GM15510 (cell line): ENCODE data around the gene EYA4.

Experiments
- POLR2A ChIP-seq: IDR thresholded peaks from 3 replicates; pipeline ENCODE4 v1.6.1; 2011; ENCODE audit warnings: borderline replicate concordance; ENCODE audit not compliant: insufficient read length; ENCODE audit errors: extremely low read depth

EYA4 gene

DNA sequence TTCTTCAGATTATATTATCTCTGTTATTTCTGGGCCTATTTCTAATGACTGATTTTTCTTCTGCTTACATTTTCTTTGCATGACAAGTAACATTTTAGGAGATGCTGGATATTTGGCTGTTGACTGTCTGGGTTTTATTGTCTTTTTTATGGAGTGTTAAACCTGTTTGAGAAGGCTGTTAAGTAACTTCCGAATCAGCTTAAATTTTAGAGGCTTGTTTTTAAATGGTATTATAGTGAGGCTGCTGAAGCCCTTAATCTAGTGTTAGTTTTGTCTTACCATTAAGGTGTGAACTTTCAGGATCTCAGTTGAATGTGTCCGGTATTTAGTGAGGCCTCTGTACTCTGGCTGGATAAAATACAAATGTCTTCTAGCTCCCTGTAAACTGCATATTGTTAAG lies 109.8 kb downstream of the EYA4 start:
- TF ChIP-seq POLR2A = no peak

DNA sequence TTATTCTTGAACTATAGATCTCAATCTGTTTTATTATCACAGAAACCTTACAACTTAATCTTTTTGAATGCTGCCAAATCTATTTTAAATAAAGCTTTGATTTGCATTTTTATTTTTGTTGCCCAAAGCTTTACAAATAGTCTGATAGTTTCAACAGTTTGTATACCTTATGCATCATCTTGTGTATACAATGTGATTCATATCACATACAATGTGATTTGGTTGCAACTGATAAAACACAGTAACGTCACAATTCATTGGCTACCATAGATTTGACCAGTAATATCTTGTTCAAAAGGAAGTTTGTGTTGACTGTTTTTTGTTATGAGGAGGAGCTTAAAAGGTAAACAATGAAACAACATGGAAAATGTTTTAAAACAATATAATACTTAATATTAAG lies 110.9 kb downstream of the EYA4 start:
- no peak for TF ChIP-seq POLR2A

DNA sequence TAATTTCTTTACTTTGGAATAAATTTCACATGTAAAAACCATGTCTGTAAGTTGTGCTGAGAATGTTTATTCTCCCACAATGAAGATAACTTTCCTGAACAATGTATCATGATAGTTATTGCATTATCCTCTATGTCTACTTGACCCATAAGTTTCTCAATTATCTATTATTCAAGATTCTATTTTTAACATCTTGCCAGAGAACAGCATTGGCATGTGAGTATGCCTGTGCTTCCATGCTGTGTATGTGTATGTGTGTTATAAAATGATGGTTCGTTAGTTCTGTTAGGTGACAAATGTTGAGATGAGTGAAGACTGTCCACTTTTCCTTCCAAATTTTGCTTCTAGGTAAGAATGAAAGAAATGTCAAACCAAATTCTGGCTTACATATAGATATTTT lies 111.9 kb downstream of the EYA4 start:
- no peak for TF ChIP-seq POLR2A

GRCh38 chr6:133355922-133356321 lies 114.8 kb downstream of the EYA4 start:
- no peak for TF ChIP-seq POLR2A

DNA sequence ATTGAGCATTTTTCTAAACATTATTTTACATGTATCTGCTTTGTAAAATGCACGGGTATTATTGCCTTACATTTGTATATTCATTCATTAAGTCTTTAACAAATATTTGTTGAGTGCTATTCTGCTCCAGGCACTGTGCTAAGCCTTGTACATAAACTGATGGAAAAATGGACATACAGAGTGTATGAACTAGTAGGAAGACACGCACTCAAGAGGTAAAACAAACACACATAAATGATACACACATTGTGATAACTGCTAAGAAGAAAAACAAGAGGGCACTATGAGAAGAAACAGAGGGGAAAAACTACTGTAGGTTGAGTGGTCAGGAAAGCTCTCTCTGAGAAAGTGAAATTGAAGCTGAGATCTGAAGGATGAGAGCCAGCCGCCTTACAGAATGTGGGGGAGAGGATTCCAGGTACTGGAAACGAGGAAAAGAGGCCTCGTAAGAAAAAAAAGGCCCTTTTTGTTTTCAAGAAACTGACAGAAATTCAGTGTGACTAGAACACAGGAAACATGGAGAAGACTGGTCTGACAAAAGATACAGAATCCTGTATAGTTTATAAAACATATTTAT lies 117.5 kb downstream of the EYA4 start:
- no peak for TF ChIP-seq POLR2A

DNA sequence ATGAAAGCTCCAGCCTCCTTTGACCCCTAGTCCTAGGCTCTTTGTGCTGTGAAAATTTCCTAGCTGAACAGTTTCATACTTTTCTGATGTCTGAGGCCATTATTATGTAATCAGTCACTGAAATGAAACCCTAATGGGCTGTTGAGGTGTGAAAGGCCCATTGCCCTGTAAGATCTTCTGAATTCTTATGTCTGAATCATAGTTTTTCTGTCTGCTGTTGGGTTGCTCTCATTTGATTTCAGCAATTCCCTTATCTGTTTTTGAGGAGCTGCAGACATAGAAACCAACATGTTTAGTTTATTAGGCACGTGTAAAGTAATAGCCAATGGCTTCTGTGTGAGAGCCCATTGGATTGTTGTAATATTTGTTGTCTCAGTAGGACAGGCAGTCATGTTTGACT lies 118.1 kb downstream of the EYA4 start:
- no peak for TF ChIP-seq POLR2A

GRCh38 chr6:133359760-133360159 lies 118.6 kb downstream of the EYA4 start:
- TF ChIP-seq POLR2A = no peak

GRCh38 chr6:133360194-133360593 lies 119.0 kb downstream of the EYA4 start:
- TF ChIP-seq POLR2A = no peak

GRCh38 chr6:133362813-133363212 lies 121.7 kb downstream of the EYA4 start:
- no peak for TF ChIP-seq POLR2A

GRCh38 chr6:133368664-133369063 lies 127.5 kb downstream of the EYA4 start:
- TF ChIP-seq POLR2A = no peak

DNA sequence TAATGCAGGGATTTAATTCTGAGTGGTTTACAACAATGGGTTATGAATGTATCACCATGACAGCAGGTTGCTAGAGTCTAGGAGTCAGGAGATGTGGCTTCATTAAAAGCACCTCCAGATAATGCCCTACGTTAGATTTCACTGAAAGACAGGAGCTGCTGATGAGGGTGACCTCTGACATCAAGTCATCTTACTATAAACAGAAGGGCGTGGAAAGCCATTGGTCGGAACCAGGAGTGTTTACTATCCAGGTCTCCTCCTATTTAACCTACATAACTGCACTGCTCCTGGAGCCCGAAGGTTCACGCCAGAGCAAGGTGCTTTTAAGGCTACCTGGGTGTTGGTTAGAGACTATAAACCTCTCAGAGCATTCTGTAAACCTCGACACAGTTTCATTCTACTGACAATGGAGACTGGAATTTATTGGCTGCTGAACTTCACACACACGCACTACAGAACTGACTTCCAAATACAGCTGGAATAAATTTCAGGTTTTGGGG lies 128.7 kb downstream of the EYA4 start:
- TF ChIP-seq POLR2A = no peak

- no peak for TF ChIP-seq POLR2A
Measured at GRCh38 chr6:133376743-133377142, 135.6 kb downstream of the EYA4 start.

GRCh38 chr6:133377219-133377618 lies 136.1 kb downstream of the EYA4 start:
- TF ChIP-seq POLR2A = no peak

DNA sequence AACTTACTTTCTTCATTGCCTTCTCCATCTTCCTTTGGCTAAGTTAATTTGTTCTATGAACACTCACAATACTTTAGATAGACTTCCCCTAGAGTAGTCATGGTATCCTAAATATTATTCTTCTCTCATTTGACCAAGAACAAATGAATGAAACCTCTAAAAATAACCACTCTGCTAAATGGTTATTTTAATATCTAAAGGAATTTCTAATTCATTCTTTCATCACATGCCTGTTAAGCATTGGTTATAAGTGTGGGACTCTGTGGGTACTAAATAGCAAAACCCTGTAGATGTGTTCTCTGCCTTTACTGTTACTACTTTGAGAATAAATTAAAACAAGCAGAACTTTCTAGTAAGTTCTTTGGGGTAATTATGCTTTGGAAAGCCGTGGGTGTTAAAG lies 138.9 kb downstream of the EYA4 start:
- TF ChIP-seq POLR2A = no peak

GRCh38 chr6:133380723-133381122 lies 139.6 kb downstream of the EYA4 start:
- no peak for TF ChIP-seq POLR2A

GRCh38 chr6:133388731-133389130 lies 147.6 kb downstream of the EYA4 start:
- no peak for TF ChIP-seq POLR2A

DNA sequence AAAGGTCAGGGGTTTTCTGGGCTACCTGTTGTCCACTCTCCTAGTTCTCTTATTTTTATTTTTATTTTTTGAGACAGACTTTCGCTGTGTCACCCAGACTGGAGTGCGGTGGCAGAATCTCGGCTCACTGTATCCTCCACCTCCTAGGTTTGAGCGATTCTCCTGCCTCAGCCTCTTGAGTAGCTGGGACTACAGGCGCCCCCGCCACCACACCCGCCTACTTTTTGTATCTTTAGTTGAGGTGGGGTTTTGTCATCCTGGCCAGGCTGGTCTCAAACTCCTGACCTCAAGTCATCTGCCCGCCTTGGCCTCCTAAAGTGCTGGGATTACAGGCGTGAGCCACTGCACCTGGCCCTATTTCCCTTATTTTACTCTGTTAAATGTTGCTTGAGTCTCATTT lies 149.0 kb downstream of the EYA4 start:
- no peak for TF ChIP-seq POLR2A
